Mucosa of rectum (tissue), 2 donors: ENCODE measurements around the gene CTIF.
"Not testable (repeated sequence)": the region's sequence is repeated elsewhere in the genome, so short reads cannot be mapped to it uniquely, and the experiment has no call there.

Source experiments
- H3K27ac ChIP-seq, 2 donors: one replicate each; pipeline ENCODE4 v1.7.0; 2013; ENCODE audit warnings: inconsistent platforms in 2 of 2, low read depth in 2 of 2, low read length in 2 of 2
- H3K27me3 ChIP-seq, 2 donors: one replicate each; pipeline ENCODE4 v1.7.0; 2013; ENCODE audit warnings: low read length in 2 of 2; ENCODE audit not compliant: control insufficient read depth in 2 of 2, insufficient read depth in 2 of 2
- H3K36me3 ChIP-seq, 2 donors: one replicate each; pipeline ENCODE4 v1.7.0; 2013; ENCODE audit warnings: low read length in 2 of 2; ENCODE audit not compliant: control insufficient read depth in 2 of 2, insufficient read depth in 2 of 2
- H3K4me1 ChIP-seq, 2 donors: one replicate each; pipeline ENCODE4 v1.7.0; 2013; ENCODE audit warnings: low read length in 2 of 2, mild to moderate bottlenecking in 1 of 2; ENCODE audit not compliant: control insufficient read depth in 2 of 2, insufficient read depth in 2 of 2
- H3K4me3 ChIP-seq, 2 donors: one replicate each; pipeline ENCODE4 v1.7.0; 2013; ENCODE audit warnings: low read length in 2 of 2
- H3K9ac ChIP-seq, 2 donors: one replicate each; pipeline ENCODE4 v1.7.0; 2013; ENCODE audit warnings: low read length in 2 of 2, low read depth in 1 of 2, mild to moderate bottlenecking in 1 of 2
- H3K9me3 ChIP-seq, 2 donors: one replicate each; pipeline ENCODE4 v1.7.0; 2013; ENCODE audit warnings: low read length in 2 of 2; ENCODE audit not compliant: control insufficient read depth in 2 of 2
- donor health status: healthy.
- donor health status: Normal muscosa, but diverticular disease.

CTIF gene

DNA sequence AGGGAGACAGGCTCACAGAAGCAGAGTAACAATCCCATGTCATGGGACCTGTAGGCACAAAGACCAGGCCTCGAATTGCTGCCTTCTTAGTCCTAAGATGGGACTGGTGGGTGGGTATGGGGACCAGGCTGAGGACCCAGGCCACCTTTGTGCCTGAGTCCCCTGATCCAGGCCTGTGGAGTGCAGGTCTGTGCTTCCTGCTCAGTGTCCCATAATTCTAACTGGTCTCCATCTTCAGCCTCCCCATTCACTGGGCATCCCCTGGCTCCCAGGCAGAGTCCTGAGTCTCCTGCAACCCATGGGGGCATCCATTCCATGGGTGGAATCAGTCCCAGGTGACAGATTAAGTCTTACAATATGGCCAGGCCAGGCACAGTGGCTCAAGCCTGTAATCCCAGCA is 328.0 kb downstream of the CTIF start:
- no peak overlapping the region for H3K9ac ChIP-seq
- H3K36me3 ChIP-seq: no peaks in the 10 kb centered on the region
- no peaks in the 10 kb centered on the region for H3K4me1 ChIP-seq
- no peak overlapping the region for H3K27ac ChIP-seq
- no peaks in the 10 kb centered on the region for H3K27me3 ChIP-seq
- no peak overlapping the region for H3K4me3 ChIP-seq
- H3K9me3 ChIP-seq: no peaks in the 10 kb centered on the region

DNA sequence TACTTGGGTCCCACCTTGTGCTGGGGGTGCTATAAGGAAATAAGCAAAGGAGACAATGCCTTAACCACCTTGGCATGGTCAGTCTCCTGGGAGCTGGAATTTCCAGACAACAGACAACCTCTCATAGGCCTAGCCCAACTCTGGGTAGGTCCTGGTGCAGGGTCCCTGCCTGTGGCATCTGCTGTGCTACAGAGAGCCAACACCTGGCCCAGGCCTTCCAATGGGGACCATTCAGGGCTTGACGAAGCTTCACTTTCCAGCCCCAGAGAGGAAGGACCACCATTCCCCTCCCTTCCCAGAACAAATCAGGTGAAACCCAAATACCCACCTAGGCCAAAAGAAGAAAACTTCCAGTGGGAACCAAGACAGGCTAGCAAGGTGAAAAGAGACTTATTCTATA is 329.1 kb downstream of the CTIF start:
- H3K9me3 ChIP-seq: no peaks in the 10 kb centered on the region
- no peak overlapping the region for H3K27ac ChIP-seq
- no peak overlapping the region for H3K9ac ChIP-seq
- no peak overlapping the region for H3K4me3 ChIP-seq
- no peaks in the 10 kb centered on the region for H3K27me3 ChIP-seq
- no peaks in the 10 kb centered on the region for H3K36me3 ChIP-seq
- H3K4me1 ChIP-seq: no peaks in the 10 kb centered on the region

DNA sequence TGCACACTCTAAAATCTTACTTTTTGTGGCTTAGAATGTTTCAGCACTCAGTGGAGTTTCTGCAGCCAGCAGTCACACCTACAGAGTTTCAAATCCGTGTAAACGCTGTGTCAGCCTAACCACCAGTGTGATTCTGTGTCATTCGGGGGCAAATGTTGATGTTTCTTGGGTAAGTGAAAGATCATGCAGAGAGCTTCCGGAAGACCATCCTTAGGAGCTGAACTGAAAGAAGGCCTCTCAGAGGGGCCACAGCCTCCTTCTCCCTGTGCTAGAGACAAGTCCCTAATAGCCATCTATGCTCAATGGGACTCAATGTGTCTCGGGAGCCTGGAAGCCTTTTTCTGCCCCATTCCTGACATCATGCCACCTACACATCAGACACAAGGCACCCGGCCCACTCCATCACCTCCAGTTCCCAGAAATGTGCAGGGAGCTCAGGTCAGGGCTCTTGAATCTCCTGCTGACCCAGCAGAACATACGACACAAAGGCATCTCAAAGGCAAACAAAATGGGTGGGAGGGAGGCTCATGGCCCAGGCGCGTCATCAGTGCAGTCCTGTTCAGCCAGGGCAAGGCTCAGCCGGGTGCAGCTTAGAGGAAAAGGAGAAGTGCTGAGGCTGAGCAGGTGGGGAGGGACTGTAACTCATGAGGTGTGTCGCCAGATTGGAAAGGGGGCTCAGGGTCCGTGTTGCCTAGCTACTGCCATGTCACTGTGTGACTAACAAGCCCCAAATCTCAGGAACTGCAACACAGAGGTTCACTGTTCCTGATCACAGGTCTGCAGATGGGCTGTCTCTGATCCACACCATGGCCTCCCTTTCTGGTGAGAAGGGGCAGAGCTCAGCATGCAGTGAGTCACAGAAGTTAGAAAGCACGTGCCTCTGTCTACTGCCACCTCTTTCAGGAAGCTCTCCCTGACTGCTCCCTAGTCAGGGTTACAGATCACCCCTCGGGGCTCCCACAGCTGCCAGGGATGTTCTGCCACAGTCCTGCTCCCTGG is 329.9 kb downstream of the CTIF start:
- Histone ChIP-seq H3K9me3 (no peaks in the 10 kb centered on the region), H3K27ac (no peak overlapping the region), H3K27me3 (no peaks in the 10 kb centered on the region), H3K4me3 (no peak overlapping the region), H3K36me3 (no peaks in the 10 kb centered on the region), H3K9ac (no peak overlapping the region), H3K4me1 (no peaks in the 10 kb centered on the region)

DNA sequence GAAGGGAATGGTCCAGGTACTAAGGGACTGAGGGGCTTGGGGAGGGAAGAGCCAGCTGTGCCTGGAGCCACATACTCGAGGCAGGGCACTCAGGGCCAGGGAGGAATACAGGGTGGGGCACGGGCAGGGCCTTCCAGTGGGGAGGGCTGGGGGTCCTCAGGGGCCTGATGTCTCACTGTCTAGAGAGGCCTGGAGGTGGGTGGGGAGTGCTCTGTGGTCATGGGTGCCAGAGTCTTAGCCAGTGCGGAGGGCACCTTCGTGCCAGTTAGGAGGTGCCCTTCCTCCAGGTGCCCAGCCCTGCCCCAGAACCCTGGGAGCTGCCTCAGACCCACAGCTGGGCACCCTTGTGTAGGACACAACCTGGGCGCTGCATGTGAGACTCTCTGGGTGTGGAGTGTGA is 330.8 kb downstream of the CTIF start:
- Histone ChIP-seq H3K27ac (no peak overlapping the region), H3K27me3 (no peaks in the 10 kb centered on the region), H3K4me1 (no peaks in the 10 kb centered on the region), H3K9ac (no peak overlapping the region), H3K4me3 (no peak overlapping the region), H3K9me3 (no peaks in the 10 kb centered on the region), H3K36me3 (no peaks in the 10 kb centered on the region)

DNA sequence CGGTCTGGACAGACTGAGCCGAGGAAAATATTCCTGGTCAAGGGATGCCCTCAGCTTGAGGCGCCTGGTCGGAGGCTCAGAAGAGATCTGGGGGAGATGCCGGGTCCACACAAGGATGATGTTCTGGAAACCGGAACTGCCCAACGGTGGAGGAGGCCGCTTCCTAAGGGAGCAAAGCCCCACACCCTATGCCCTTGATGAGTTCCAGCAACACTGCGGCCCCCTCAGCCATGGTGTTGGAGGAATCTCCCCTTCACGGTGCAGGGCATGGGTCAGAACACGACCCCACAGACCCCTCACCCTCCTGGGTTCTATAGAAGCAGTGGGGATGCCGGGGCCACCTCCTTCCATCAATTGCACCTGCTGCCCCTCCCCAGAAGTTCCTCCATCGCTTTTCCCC is 332.1 kb downstream of the CTIF start:
- H3K27ac ChIP-seq: not testable (repeated sequence)

DNA sequence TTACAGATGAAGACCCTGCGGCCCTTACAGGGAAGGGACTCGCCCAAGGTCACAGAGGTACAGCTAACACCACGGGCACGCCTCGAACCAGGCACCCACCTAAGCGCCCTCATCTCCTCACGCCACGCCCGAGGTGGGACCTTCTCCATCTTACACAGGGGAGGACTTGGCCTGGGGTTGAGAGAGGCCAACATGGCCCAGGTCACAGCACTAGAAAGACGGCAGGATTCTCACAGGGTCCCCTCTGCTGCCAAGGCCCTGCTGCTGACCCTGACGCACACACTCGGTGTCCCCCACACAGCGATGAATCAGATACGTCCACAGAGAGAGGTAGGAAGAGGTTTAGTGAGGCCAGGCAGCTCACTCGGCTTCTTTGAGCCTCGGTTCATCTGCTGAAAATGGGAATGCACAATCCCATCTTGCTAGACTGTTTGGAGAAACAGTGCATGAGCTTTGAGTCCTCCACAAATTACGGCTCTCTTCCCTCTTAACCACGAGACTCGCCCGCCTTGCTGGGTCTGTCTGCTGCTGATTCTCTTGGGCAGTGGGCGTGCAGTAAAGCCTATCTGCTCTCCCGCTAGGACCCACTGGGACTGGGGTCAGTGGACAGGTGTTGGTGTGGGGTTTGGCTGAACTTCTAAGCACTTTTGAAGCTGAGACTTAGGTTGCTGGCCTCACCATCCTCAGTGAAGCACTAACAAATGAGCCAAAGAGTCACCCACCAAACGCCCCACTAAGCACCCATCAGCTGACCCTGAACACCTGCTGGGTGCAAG is 332.7 kb downstream of the CTIF start:
- Histone ChIP-seq H3K9ac (no peak overlapping the region), H3K27ac (no peak overlapping the region), H3K36me3 (no peaks in the 10 kb centered on the region), H3K4me1 (no peaks in the 10 kb centered on the region), H3K27me3 (no peaks in the 10 kb centered on the region), H3K9me3 (no peaks in the 10 kb centered on the region), H3K4me3 (no peak overlapping the region)

More for the DNA sequence above, 332.1 kb downstream of the CTIF start:
- not testable (repeated sequence) for H3K4me1 ChIP-seq, H3K36me3 ChIP-seq, H3K27me3 ChIP-seq, H3K9me3 ChIP-seq, H3K4me3 ChIP-seq, H3K9ac ChIP-seq

DNA sequence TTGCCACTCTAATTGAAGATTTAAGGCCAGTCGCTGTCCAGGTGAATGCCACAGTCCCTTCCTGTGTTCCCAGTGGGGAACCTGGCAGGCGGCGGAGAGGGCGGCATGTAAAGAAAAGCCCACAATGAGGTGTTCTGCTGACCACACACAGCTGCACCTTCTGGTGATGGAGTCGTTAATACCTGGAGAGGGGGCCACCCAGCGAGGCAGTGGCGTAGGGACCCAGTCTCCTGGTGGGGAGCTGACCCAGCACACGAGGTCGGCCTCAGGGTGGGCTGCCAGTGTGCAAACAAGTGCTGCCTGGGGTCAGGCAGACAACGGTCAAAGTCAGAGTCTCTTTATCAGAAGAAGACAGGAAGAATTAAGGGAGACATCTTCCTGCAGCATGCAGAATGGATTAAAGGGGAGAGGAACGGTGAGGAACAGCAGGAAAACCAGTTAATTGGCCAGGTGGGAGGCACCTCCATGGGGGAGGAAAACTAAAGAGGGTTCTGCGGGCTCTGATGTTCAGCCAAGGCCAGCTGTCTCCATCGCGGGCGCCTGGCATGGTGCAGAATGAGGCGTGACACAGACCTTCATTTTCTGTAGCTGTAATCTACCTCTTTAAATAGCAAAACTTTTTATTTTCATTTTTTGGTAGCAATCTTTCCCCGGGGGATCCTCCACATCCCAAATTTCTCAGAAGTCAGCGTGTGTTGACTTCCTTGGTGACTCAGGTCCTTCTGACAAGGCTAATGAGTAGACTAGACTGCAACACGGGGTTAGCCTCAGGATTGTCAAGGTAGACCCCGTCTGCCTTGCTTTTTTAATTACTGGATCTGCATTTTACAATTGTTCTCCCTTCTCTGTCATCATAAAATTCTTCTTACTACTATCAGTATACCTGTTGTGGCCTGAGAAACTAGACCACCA is 333.7 kb downstream of the CTIF start:
- no peaks in the 10 kb centered on the region for H3K36me3 ChIP-seq
- no peaks in the 10 kb centered on the region for H3K27me3 ChIP-seq
- no peak overlapping the region for H3K9ac ChIP-seq
- no peak overlapping the region for H3K27ac ChIP-seq
- H3K4me1 ChIP-seq: no peaks in the 10 kb centered on the region
- no peaks in the 10 kb centered on the region for H3K9me3 ChIP-seq
- H3K4me3 ChIP-seq: no peak overlapping the region

DNA sequence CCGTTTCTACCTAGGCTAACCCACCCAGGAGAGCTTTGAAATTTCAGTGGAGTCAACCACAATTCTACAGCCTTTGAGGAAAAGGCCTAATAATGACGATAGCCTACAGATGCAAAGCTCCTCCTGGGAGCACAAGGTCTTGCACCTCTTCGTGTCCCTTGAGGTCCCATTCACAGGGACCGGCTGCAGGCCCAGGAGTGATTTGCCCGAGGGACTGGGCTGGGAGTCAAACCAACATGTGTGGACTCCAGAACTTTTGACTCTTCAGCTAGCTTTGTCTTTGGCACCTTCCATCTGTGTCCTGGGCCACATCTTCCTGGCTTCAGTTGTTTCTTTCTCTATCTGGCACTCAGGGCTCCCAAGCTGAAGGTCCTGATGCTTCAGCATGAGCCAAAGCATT is 335.4 kb downstream of the CTIF start:
- Histone ChIP-seq H3K9ac (no peak overlapping the region), H3K27ac (no peak overlapping the region), H3K9me3 (no peaks in the 10 kb centered on the region)

DNA sequence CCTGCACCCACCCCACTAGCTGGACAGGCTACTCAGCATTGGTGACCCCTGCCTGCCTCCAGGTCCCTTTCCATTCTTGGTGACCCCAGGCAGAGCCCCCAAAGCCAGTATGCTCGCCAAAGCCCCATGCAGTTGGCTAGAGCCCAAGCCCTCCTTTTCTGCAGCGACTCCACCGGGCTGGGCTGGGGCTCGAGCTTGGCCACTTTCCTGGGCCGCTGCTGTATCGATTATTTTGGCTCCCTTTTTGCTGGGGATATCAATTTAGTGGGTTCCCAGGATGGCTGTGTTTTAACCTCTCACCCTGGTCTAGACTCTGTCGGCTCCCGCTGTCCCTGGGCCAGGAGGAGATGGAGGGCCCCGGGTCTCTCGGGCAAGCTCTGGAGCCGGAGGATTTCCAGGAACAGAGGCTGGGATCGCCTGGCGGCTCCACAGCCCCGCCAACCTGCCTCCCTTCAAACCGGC is 335.9 kb downstream of the CTIF start:
- H3K4me3 ChIP-seq: no peak overlapping the region
- no peaks in the 10 kb centered on the region for H3K36me3 ChIP-seq
- no peak overlapping the region for H3K27ac ChIP-seq

More for the DNA sequence above, 335.4 kb downstream of the CTIF start:
- H3K27me3 ChIP-seq: no peaks in the 10 kb centered on the region
- H3K4me1 ChIP-seq: no peaks in the 10 kb centered on the region
- H3K36me3 ChIP-seq: no peaks in the 10 kb centered on the region
- H3K4me3 ChIP-seq: no peak overlapping the region

More for the DNA sequence above, 335.9 kb downstream of the CTIF start:
- no peaks in the 10 kb centered on the region for H3K27me3 ChIP-seq
- no peak overlapping the region for H3K9ac ChIP-seq
- no peaks in the 10 kb centered on the region for H3K4me1 ChIP-seq
- no peaks in the 10 kb centered on the region for H3K9me3 ChIP-seq
